Gastrocnemius medialis (tissue), 4 donors: ENCODE data around the gene NEB. TPM values are rescaled to one million over a fixed set of nuclear protein-coding genes. Genes with fewer than 3 reads are reported as not detected.

Source experiments
- ATAC-seq, 2 donors: fragments of 150-250 bp; one replicate each; pipeline ENCODE4 v1.9.1; 2016
- DNase-seq, 2 donors: peaks; one replicate each; pipeline ENCODE4 v3.0.0-alpha.2; 2019
- H3K27ac ChIP-seq, 4 donors: fragments of 200-600 bp; sonication (generic); 1 replicate in 1 of 4; 2 replicates in 3 of 4; pipeline ENCODE4 v1.5.1; 2016 to 2018; ENCODE audit warnings: mild to moderate bottlenecking in 2 of 4, moderate library complexity in 1 of 4
- H3K27me3 ChIP-seq, 3 donors: fragments of 200-600 bp; sonication (generic) in 2 of 3; 1 replicate in 1 of 3; 2 replicates in 2 of 3; pipeline versions ENCODE4 v1.5.1 to v1.6.0; 2016 to 2019; ENCODE audit warnings: mild to moderate bottlenecking in 1 of 3, moderate library complexity in 1 of 3
- H3K36me3 ChIP-seq, 2 donors: fragments of 200-600 bp; sonication (generic) in 1 of 2; one replicate each; pipeline ENCODE4 v1.5.1; 2017 to 2018
- H3K4me1 ChIP-seq, 2 donors: fragments of 200-600 bp; sonication (generic) in 1 of 2; one replicate each; pipeline ENCODE4 v1.5.1; 2016 to 2017; ENCODE audit warnings: mild to moderate bottlenecking in 2 of 2
- H3K4me3 ChIP-seq, 4 donors: fragments of 200-600 bp; sonication (generic) in 3 of 4; 1 replicate in 1 of 4; 2 replicates in 3 of 4; pipeline ENCODE4 v1.5.1; 2016 to 2019; ENCODE audit warnings: mild to moderate bottlenecking in 2 of 4
- H3K9me3 ChIP-seq, 3 donors: fragments of 200-600 bp; sonication (generic) in 2 of 3; 1 replicate in 1 of 3; 2 replicates in 2 of 3; pipeline ENCODE4 v1.5.1; 2016 to 2019
- POLR2A ChIP-seq, 2 donors: fragments of 450-650 bp; IDR thresholded peaks; one replicate each; pipeline ENCODE4 v1.6.1; 2017; ENCODE audit warnings: antibody characterized with exemption in 2 of 2, mild to moderate bottlenecking in 2 of 2, moderate library complexity in 2 of 2
- in situ Hi-C, 4 donors: fragments of 200-750 bp; cut with MboI; loops; one replicate each; pipeline versions ENCODE4 v1.15.0 to v1.8.0; 2017; ENCODE audit warnings: low sequenced_read_pairs in 4 of 4
- intact Hi-C: fragments of 100-400 bp; cut with DNase I; formaldehyde crosslinking; loops from one replicate; pipeline ENCODE4 v1.15.1; 2023; ENCODE audit warnings: low total_unique reads
- total RNA-seq, 4 donors: library from RNA; depleted of rRNA; stranded (reverse); fragments of >200 nt; gene quantifications; one replicate each; pipeline versions ENCODE4 v1.1.0 to v1.2.3, GENCODE V29; 2016
- TF ChIP-seq, protein P1 (sequence below), 5 experiments: fragments of 450-650 bp in 3 of 5; fragments of 200-600 bp in 2 of 5; sonication (generic) in 2 of 5; IDR thresholded peaks in 4 of 5; conservative IDR thresholded peaks in 1 of 5; 1 replicate in 4 of 5; 2 replicates in 1 of 5; pipeline ENCODE4 v1.5.1; 2016 to 2019; ENCODE audit warnings: antibody characterized with exemption in 5 of 5, mild to moderate bottlenecking in 3 of 5, moderate library complexity in 3 of 5

Gene NEB
- total RNA-seq, 4 donors from 2014 or later: 6,824 to 7,704 (median 7,108) TPM

DNA sequence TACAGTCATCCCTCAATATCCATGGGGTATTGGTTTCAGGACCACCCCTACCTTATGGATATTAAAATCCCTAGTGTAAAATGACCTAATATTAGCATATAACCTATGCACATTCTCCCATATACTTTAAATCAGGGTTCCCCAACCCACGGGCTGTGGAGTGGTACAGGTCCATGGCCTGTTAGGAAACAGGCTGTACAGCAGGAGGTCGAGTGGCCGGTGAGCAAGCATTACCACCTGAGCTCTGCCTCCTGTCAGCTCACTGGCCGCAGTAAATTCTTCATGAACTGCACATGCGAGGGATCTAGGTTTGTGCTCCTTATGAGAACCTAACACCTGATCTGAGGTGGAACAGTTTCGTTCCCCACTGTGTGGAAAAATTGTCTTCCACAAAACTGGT, 250.7 kb downstream of the NEB start:
- in situ Hi-C loops (no loop called here), intact Hi-C loops (no loop called here)
- Histone ChIP-seq H3K9me3 (no peaks in the 10 kb centered on the region), H3K4me1 (no peaks in the 10 kb centered on the region), H3K27me3 (no peaks in the 10 kb centered on the region), H3K4me3 (no peak overlapping the region), H3K36me3 (peaks cover 9 to 90% of the 10 kb centered on the region in 2 donors), H3K27ac (no peak overlapping the region)
- ATAC-seq: no peak
- no peak for TF ChIP-seq POLR2A (IDR thresholded peaks at IDR 0.05)
- TF ChIP-seq, protein P1, sequence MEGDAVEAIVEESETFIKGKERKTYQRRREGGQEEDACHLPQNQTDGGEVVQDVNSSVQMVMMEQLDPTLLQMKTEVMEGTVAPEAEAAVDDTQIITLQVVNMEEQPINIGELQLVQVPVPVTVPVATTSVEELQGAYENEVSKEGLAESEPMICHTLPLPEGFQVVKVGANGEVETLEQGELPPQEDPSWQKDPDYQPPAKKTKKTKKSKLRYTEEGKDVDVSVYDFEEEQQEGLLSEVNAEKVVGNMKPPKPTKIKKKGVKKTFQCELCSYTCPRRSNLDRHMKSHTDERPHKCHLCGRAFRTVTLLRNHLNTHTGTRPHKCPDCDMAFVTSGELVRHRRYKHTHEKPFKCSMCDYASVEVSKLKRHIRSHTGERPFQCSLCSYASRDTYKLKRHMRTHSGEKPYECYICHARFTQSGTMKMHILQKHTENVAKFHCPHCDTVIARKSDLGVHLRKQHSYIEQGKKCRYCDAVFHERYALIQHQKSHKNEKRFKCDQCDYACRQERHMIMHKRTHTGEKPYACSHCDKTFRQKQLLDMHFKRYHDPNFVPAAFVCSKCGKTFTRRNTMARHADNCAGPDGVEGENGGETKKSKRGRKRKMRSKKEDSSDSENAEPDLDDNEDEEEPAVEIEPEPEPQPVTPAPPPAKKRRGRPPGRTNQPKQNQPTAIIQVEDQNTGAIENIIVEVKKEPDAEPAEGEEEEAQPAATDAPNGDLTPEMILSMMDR (IDR thresholded peaks at IDR 0.05 in 4 of 5, conservative IDR thresholded peaks at IDR 0.05 in 1 of 5): no peak
- DNase-seq: no peak

DNA sequence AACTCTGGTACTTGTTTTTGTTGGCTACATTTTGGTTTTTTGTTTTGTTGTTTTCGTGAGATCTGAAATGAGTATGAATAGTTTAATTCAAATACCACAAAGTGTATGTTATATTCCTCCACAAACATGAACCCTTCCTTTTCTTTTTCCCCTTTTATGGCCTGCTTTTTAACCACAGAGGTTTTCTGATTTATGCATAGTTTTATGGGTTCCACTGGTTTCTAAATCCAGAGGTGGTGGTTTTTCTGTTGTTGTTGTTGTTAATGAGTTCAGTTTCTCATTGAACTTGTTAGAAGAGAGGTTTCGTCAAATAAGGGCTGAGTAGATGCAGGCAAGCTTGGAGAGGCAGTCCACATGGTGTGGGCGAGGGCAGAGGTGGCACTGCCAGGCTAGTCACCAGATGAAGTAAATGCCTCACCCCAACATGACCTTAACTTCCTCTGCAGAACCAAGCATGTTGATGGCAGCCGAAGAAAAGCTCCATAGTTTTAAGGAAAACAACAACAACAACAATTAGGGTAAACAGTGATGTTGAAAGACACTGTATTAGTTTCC, 252.0 kb downstream of the NEB start:
- peak; percentile 13 to 32 for ATAC-seq
- Histone ChIP-seq H3K36me3 (peaks cover 5 to 77% of the 10 kb centered on the region in 2 donors), H3K4me3 (no peak overlapping the region), H3K27ac (peak overlapping the region in 2 of 4 donors; percentile 39), H3K4me1 (no peaks in the 10 kb centered on the region), H3K9me3 (no peaks in the 10 kb centered on the region), H3K27me3 (no peaks in the 10 kb centered on the region)
- in situ Hi-C loops: no loop called here
- no peak for DNase-seq
- TF ChIP-seq POLR2A (IDR thresholded peaks at IDR 0.05): no peak
- TF ChIP-seq, protein P1 (IDR thresholded peaks at IDR 0.05 in 4 of 5, conservative IDR thresholded peaks at IDR 0.05 in 1 of 5): no peak
- intact Hi-C loops: no loop called here

DNA sequence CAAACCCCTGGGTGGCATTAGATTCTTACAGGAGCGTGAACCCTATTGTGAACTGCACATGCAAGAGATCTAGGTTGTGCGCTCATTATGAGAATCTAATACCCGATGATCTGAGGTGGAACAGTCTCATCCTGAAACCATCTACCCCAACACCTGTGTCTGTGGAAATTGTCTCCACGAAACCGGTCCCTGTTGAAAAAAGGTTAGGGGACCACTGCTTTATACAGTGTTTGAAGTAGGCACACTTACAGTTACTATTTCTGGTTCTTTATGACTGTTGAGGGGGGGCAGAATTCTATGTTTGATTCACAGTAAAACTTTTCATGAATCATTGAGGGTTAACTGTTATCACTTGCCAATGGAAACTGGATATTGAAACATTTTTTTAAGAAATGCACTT, 252.5 kb downstream of the NEB start:
- TF ChIP-seq POLR2A (IDR thresholded peaks at IDR 0.05): no peak
- TF ChIP-seq, protein P1 (IDR thresholded peaks at IDR 0.05 in 4 of 5, conservative IDR thresholded peaks at IDR 0.05 in 1 of 5): no peak
- in situ Hi-C loops: no loop called here
- DNase-seq (no peak), ATAC-seq (no peak)
- H3K27ac ChIP-seq: no peak overlapping the region
- H3K4me1 ChIP-seq: no peaks in the 10 kb centered on the region
- intact Hi-C loops: no loop called here
- H3K27me3 ChIP-seq: no peaks in the 10 kb centered on the region
- H3K9me3 ChIP-seq: no peaks in the 10 kb centered on the region
- no peak overlapping the region for H3K4me3 ChIP-seq
- H3K36me3 ChIP-seq: peaks cover 5 to 76% of the 10 kb centered on the region in 2 donors

DNA sequence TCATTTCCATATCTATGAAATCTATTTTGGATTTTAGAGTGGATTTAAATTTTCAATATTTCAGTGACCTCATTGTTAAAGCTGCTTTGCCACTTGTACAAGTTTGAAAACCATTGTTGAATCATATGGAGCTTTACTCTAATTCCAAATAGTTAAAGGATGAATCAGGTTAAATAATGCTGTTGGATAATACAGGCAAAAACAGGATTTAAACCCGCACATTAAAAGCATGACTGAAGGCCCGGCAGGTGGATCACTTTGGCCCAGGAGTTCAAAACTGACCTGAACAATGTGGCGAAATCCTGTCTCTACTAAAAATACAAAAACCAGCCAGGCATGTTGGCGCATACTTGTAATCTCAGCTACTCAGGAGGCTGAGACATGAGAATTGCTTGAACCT, 256.3 kb downstream of the NEB start:
- peak overlapping the region; percentile 8 to 39 (median 28) for H3K27ac ChIP-seq
- no peaks in the 10 kb centered on the region for H3K27me3 ChIP-seq
- peaks cover 0 to 40% of the 10 kb centered on the region in 2 donors for H3K36me3 ChIP-seq
- DNase-seq (no peak), ATAC-seq (peak in 1 of 2 donors; percentile 26)
- in situ Hi-C loops (no loop called here), intact Hi-C loops (no loop called here)
- no peak overlapping the region for H3K4me3 ChIP-seq
- TF ChIP-seq, protein P1 (IDR thresholded peaks at IDR 0.05 in 4 of 5, conservative IDR thresholded peaks at IDR 0.05 in 1 of 5): no peak
- no peak for TF ChIP-seq POLR2A (IDR thresholded peaks at IDR 0.05)
- H3K4me1 ChIP-seq: no peaks in the 10 kb centered on the region
- H3K9me3 ChIP-seq: no peaks in the 10 kb centered on the region

DNA sequence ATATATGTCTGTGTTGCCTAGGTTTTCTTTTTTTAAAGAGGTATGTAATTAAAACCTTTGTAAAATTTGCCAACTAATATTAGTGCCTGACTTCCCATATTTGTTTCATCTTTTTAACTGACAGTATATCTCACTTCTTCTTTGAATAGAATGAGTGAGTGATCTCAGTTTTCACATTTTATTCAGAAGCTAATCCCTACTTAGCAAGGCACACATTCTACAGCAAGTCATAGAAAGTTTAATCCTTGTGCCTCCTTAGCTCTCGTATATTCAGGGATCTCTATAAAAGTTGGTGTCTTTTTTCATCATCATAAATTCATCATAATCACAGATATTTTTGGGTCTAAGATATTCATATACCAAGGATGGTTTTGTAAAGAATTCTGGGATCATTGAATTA, 258.0 kb downstream of the NEB start:
- in situ Hi-C loops (no loop called here), intact Hi-C loops (no loop called here)
- no peak for DNase-seq
- no peaks in the 10 kb centered on the region for H3K9me3 ChIP-seq
- TF ChIP-seq POLR2A (IDR thresholded peaks at IDR 0.05): no peak
- TF ChIP-seq, protein P1 (IDR thresholded peaks at IDR 0.05 in 4 of 5, conservative IDR thresholded peaks at IDR 0.05 in 1 of 5): no peak
- H3K27me3 ChIP-seq: no peaks in the 10 kb centered on the region
- H3K27ac ChIP-seq: no peak overlapping the region
- H3K4me3 ChIP-seq: no peak overlapping the region
- no peaks in the 10 kb centered on the region for H3K4me1 ChIP-seq
- peaks cover 0 to 25% of the 10 kb centered on the region in 2 donors for H3K36me3 ChIP-seq
- no peak for ATAC-seq
